ENCODE data around the gene DOK3.

DOK3 gene

DNA sequence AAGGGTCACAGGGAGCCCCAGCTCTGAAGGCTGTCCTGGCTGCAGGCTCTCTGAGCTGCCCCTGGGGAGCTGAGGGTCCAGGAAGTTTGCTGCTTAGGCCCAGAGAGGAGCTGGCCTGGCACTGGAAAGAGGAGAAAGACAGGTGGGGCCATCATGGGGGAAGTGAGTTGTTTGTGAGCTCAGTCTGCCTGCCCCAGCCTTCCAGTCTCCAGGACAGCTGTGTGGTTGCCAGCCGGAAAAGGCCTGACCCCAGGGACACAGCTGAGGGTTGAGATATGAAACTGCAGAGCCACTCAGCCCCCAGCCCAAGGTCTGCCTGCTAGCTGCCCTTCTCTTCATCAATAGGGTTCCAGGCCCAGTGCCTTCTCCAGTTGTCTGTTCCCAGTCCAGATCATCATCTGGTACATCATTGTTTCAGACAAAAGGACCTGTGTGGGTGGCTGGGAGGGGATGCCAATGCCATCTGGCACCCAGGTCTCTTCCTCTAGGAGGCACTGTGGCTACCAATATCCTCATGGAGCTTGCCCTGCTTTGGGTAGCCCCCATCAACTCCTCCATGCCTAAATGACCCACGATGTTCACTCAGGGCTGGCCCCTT is 11.4 kb upstream of the DOK3 start:
- TF ChIP-seq, protein P1, sequence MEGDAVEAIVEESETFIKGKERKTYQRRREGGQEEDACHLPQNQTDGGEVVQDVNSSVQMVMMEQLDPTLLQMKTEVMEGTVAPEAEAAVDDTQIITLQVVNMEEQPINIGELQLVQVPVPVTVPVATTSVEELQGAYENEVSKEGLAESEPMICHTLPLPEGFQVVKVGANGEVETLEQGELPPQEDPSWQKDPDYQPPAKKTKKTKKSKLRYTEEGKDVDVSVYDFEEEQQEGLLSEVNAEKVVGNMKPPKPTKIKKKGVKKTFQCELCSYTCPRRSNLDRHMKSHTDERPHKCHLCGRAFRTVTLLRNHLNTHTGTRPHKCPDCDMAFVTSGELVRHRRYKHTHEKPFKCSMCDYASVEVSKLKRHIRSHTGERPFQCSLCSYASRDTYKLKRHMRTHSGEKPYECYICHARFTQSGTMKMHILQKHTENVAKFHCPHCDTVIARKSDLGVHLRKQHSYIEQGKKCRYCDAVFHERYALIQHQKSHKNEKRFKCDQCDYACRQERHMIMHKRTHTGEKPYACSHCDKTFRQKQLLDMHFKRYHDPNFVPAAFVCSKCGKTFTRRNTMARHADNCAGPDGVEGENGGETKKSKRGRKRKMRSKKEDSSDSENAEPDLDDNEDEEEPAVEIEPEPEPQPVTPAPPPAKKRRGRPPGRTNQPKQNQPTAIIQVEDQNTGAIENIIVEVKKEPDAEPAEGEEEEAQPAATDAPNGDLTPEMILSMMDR (IDR thresholded peaks at IDR 0.05; ENCODE audit: insufficient read depth, low read length, poor library complexity, severe bottlenecking), result peak; percentile 14
- no peaks in the 10 kb centered on the region for H3K27me3 ChIP-seq (replicated peaks; ENCODE audit: control insufficient read depth, insufficient read depth, low read length)
- peaks cover 32% of the 10 kb centered on the region for H3K36me3 ChIP-seq (ENCODE audit: control insufficient read depth, insufficient read depth, low read length)
- no peak for DNase-seq (ENCODE audit: extremely low read depth, insufficient read length)
- H3K4me3 ChIP-seq (replicated peaks; ENCODE audit: low read depth, low read length), result no peak overlapping the region

DNA sequence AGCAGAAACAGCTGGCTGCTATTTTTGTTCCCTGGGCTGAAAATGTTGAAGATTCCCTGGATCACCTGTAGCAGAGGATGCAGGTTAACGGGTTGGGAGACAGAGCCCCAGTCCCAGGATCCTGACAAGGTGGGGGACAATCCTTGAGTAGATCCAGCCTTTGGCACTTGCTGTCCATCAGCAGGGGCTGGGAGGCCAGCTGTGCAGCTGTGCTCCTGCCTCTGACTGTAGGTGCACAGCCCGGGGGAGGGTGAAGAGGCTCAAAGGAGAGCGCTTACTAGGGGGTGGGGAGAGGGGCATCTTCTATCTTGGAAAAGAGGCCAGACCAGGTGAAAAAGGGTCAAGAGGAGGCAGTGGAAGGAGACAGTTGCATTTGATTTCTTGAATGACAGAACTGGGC is 10.6 kb upstream of the DOK3 start:
- TF ChIP-seq, protein P1 (IDR thresholded peaks at IDR 0.05; ENCODE audit: insufficient read depth, low read length, poor library complexity, severe bottlenecking), result no peak
- H3K27me3 ChIP-seq (replicated peaks; ENCODE audit: control insufficient read depth, insufficient read depth, low read length), result no peaks in the 10 kb centered on the region
- peaks cover 35% of the 10 kb centered on the region for H3K36me3 ChIP-seq (ENCODE audit: control insufficient read depth, insufficient read depth, low read length)
- no peak for DNase-seq (ENCODE audit: extremely low read depth, insufficient read length)
- H3K4me3 ChIP-seq (replicated peaks; ENCODE audit: low read depth, low read length), result no peak overlapping the region

DNA sequence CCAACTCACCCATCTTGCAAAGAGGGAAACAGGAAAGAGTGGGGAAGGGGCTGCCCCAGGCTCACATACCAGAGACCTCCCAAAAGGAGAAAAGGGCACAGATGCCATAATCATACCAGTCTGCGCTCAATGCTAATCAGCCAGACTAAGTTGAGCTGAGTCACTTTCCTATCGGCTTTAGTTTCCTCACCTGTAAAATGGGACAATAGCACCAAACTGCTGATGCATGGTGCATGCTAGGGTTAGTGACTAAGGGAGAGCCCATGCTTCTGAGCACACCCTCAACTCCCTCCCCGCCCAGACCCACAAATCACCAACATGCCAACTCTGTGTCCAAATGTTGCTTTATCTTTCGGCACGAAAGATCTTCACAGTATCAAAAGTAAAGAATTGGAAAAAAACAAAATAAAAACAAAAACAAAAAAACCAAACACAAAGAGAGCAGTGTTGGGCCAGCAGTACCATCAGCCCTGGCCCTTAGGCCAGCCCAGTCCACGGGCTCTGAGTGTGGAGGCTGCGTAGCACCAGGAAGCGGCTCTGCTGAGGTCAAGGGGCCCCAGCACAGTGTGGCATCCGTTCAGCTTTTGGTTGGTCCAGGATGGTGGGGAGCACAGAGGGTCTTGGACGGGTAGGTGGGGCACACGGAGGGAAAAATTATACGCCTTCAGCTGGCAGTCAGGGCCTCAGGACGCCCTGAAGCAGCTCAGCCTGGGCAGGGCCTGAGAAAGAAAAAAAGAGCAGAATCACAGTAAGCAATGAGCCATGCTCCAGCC is 10.0 kb upstream of the DOK3 start:
- H3K36me3 ChIP-seq (ENCODE audit: control insufficient read depth, insufficient read depth, low read length), result peaks cover 38% of the 10 kb centered on the region
- H3K4me3 ChIP-seq (replicated peaks; ENCODE audit: low read depth, low read length), result no peak overlapping the region
- TF ChIP-seq, protein P1 (IDR thresholded peaks at IDR 0.05; ENCODE audit: insufficient read depth, low read length, poor library complexity, severe bottlenecking), result no peak
- H3K27me3 ChIP-seq (replicated peaks; ENCODE audit: control insufficient read depth, insufficient read depth, low read length), result no peaks in the 10 kb centered on the region
- DNase-seq (ENCODE audit: extremely low read depth, insufficient read length), result no peak

DNA sequence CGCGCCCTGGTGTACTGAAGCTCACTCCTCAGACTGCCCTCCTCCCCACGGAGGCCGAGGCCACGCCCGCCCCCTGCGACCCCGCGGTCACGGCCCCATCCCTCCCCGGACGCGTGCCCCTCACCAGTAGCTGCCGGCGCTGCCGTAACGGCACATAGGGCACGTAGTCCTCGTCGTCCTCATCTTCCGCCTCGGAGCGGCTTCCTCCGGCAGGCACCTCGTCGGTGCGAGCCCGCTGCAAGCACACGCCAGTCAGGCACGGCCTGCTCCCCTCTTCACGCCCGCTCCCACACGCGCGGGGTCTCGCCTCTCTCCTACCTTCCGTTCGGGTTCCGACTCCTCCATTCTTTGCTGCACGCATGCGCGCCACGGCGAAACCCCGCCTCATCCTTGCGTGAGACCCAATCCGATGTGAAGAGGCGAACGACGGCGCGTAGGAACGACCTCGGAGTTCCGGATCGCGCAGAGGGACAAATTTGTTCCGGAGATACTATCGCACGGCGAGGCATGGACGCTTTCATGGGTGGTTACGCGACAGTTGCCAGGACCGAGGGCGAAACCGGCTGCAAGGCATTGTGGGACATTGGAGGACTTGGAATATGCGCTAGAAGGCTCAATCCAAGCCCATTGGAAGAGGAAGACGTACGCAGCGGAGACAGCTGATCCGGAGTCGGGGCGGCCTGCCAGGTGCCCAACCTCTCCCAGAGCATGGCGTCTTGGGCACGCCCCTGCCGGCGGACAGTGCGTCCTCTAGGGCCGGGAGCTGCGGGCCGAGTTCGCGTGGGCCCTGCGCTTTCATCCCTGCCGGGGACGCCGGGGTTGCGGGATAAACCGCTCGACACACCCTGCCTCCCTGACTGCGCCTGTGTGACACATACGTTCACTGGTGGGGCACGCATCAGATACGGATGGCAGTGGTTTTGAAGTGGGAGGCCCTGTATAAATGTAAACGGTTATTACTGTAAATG is 7.3 kb upstream of the DOK3 start, which contains the start of gene DDX41:
Gene DDX41 (minus strand): TSS at position 361 of the 968 bp plus-strand sequence. CDS start 16 bp downstream, at position 345.
- TF ChIP-seq, protein P1 (IDR thresholded peaks at IDR 0.05; ENCODE audit: insufficient read depth, low read length, poor library complexity, severe bottlenecking), result no peak
- H3K36me3 ChIP-seq (ENCODE audit: control insufficient read depth, insufficient read depth, low read length), result peaks cover 47% of the 10 kb centered on the region
- H3K4me3 ChIP-seq (replicated peaks; ENCODE audit: low read depth, low read length), result peak within 1 kb of the TSS; percentile 99
- H3K27me3 ChIP-seq (replicated peaks; ENCODE audit: control insufficient read depth, insufficient read depth, low read length), result no peaks in the 10 kb centered on the region
- DNase-seq (ENCODE audit: extremely low read depth, insufficient read length), result peak; percentile 94

DNA sequence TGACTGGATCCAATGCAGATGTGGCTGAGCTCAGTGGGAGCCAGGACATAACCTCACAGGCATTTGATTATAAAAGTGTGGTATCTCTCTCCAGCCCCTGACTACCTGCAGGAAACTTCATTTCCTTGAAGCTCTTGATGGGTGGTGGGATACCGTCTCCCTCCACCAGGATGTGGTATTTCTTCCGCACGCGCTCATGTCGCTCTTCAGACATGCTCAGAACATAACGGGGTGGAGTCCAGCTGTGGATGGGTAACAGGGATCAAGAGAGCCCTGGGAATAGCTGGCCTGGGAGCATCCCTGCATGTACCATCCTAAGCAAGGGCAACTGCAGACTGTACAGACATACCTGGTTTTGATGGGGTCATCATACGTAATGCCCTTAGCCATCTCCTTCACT is 6.0 kb upstream of the DOK3 start:
- TF ChIP-seq, protein P1 (IDR thresholded peaks at IDR 0.05; ENCODE audit: insufficient read depth, low read length, poor library complexity, severe bottlenecking), result no peak

More for the DNA sequence above, 6.0 kb upstream of the DOK3 start:
- no peak for DNase-seq (ENCODE audit: extremely low read depth, insufficient read length)
- Histone ChIP-seq H3K36me3 (ENCODE audit: control insufficient read depth, insufficient read depth, low read length) (peaks cover 45% of the 10 kb centered on the region), H3K27me3 (replicated peaks; ENCODE audit: control insufficient read depth, insufficient read depth, low read length) (no peaks in the 10 kb centered on the region), H3K4me3 (replicated peaks; ENCODE audit: low read depth, low read length) (peak overlapping the region; percentile 99)
